ENCODE measurements around the gene SLC6A6. TPM values are rescaled to one million over a fixed set of nuclear protein-coding genes. Genes with fewer than 3 reads are reported as not detected.
A peak's percentile ranks its signal among the peaks of the same experiment; 100 is the strongest.
"Not testable (repeated sequence)": the region's sequence is repeated elsewhere in the genome, so short reads cannot be mapped to it uniquely, and the experiment has no call there.

Gene SLC6A6
- total RNA-seq, 1 donor from 2014 or later = 79.9 TPM

DNA sequence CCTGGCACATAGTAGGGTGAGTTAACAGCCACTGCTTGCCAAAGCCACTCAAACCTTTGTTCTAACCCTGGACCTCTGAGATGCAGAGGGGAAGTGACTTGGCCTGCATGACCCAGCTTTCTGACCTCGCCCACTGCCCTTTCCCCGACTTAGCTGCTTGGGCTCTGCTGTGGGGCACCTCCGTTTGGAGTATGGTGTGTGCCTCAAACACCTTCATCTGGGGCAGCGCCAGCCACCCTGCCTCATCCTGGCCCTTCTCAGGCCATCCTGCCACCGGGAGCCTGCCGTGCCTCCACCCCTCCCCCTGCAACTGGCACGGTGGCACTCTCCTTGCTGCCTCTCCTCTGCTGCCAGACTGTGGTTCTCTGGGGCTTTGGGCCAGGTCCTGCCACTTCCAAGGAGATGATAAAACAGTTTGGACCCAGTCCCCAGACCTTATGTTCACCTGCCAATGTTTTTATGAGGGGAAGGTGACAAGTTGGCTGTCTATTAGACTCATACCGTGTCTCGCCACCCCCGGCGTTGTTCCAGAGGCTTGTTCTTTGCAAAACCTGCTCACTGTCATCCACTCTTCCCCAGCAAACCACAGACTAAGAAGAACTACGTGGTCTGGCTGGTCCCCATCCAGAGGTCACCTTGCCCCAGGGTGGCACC, 32.2 kb downstream of the SLC6A6 start:
- DNase-seq (ENCODE audit: low read depth) = no peak

DNA sequence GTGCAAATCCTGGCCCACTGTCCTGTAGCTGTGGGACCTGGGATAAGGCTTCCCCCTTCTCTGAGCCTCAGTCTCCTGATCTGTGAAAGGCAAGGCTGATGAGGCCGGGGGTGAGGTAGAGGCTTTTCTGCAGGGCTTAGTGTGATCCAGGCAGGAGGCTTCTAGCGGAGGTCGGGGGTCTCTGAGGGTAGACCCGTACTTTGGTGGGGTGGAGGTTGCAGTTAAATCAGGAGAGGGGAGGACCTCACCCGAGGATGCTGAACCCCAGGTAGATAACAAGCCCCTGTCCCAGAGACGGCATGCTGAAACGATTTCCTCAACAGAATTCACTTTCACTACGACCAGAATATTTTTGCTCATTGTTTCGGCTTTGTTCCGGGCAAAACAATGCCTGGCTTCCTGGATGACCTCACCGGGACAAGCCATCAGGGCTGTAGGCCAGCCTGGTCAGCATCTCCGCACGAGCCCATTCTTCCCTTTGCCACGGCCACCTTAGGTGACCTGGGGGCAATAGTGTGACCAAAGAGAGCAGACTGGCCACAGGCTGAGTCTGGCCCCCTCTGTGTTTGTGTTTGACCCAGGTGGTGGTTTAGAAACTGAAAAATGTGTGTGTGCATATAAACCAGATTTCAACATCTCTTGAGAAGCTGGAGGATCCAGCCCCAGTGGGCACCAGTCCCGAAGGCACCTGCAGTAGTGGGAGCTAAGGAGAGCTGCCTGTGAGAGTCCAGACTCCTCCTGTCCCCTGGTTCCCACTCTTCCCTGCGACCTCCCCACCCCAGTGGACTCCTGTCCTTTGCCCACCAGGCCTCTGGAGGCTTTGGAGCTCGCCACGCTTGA, 33.0 kb downstream of the SLC6A6 start:
- DNase-seq (ENCODE audit: low read depth) = no peak

DNA sequence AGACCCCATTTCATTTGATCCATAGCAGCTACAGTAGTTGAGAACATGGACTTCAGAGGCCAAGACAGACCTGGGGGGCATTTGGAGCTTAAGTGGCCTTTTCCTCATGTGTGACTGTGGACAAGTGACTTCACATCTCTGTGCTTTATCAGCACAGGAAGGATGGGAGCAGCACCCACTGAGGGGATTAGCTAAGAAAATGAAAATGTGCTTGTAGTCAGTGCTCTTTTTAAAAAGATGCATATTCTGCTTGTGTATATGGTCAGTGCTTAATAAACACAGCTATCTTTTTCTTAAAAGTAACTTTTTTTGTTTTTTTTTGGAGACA, 34.5 kb downstream of the SLC6A6 start:
- no peak for DNase-seq (ENCODE audit: low read depth)

DNA sequence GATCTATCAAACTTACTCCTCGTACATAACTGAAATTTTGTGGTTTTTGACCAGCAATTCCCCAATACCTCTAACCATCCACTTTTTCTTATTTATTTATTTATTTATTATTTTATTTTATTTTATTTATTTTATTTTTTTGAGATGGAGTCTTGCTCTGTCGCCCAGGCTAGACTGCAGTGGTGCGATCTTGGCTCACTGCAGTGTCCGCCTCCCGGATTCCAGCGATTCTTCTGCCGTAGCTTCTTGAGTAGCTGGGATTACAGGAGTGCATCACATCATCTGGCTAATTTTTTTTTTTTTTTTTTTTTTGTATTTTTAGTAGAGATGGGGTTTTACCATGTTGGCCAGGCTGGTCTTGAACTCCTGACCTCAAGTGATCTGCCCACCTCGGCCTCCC, 35.3 kb downstream of the SLC6A6 start:
- DNase-seq (ENCODE audit: low read depth) = not testable (repeated sequence)

DNA sequence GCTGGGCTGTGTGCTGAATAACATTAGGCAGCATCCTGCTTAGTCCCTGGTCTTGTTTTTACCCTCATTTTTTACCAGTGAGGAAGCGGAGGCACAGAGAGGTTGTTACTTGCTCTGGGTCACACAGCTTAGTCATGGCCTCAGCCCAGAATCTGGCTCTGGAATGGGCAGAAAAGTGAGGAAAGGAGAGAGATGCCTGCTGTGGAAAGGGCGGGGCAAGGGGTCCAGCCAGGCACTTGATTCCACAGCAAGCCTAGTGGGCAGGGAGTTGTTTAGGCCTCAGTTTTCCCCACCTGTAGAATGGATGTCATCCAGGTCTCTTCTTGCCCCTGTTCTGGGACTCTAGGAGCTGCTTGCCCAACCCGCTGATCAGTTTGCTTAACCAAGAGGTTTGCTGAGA, 35.9 kb downstream of the SLC6A6 start:
- DNase-seq (ENCODE audit: low read depth) = no peak

DNA sequence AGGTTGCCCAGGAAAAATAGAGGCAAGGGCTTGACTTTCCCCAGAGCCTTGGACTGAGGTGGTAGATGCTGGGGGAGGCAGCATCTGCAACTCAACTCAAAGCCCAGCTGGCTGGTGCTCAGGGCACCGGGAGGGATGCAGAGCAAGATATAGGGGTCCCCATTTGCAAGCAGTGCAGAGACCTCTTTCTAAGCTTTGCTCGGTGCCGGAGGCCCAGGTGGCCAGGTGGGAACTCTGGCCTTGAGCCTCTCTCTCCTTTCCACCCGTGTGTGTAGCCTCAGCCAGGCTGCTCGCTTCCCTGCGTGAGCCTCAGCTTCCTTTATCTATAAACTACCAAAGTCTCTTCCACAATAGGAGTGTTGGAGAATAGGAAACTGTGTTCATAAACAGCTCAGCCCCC, 36.5 kb downstream of the SLC6A6 start:
- DNase-seq (ENCODE audit: low read depth) = no peak

DNA sequence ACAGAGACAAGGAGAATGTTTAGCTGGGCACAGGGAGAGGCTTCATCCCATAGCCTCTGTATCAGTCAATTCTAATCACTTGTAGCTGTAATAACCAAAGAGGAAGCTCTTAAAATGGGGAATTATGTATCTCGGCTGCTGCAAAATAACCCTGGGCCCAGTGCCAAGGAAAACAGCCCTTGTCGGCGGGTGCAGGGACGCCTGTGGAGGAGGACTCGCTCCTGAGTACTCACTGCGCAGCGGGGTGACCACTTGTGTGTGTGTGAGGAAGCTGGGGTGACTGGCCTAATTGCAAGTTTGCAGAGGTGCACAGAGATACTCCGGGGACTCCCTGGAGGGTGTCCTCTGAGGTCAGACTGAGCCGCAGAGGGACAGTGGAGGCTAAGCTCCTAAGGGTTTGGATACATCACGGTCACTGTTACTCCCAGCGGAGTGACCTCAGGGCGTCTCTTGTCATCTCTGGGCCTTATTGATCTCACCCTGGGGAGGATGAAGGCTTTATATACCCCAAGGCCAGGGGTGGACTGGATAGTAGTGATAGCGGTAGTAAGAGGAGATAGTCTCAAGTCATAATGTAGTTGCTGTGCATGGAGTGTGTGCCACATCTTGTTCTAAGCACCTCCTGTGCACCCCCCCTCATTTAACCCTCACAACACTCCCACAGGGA, 37.2 kb downstream of the SLC6A6 start:
- DNase-seq (ENCODE audit: low read depth) = peak; percentile 51

DNA sequence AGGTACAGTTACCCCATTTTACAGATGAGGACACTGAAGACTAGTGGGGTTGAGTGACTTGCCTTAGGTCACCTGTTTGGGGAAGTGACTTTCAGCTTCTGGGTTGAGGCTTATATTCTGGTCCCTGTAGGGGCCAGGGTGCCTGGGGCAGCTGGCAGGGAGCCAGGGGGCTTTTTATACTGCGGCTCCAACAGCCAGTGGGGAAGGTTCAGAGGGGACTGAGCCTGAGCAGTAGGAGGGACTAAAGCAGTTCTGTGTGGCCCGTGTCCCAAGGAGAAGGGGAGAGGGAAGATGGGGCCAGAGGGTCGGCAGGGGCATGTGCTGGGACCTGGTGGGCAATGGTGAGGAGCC, 37.7 kb downstream of the SLC6A6 start:
- DNase-seq (ENCODE audit: low read depth) = no peak

DNA sequence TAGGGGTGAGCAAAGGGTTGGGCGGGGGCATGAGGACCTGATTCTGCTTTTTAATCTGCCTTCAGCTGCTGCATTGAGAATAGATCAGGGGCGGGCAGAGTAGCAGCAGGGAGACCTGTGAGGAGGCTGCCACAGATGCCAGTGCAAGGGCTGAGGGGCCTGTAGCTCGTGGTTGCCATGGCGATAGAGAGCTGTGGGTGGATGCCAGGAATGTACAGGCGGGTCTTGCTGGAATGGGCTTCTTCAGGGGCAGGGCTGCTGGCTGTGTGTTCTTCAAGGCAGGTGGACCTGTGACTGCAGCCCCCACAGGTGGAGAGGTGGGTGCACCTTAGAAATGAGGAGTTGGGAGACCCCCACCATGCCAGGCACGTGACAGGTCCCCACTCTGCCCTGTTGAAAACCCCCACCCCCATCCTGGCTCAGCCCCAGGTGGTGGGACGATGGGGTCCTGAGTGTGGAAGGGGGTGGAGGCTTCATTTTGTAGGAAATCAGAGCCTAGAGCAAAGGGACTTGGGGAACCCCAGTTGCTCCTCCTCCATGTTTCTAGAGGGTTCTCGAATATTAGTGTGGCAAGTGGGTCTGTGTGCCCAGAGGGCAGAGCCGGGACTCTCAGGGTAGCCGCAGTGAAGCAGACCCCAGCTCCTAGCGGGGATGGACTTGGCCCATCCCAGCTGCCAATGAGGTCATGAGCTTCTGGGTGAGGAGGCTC, 38.3 kb downstream of the SLC6A6 start:
- peak; percentile 42 for DNase-seq (ENCODE audit: low read depth)

DNA sequence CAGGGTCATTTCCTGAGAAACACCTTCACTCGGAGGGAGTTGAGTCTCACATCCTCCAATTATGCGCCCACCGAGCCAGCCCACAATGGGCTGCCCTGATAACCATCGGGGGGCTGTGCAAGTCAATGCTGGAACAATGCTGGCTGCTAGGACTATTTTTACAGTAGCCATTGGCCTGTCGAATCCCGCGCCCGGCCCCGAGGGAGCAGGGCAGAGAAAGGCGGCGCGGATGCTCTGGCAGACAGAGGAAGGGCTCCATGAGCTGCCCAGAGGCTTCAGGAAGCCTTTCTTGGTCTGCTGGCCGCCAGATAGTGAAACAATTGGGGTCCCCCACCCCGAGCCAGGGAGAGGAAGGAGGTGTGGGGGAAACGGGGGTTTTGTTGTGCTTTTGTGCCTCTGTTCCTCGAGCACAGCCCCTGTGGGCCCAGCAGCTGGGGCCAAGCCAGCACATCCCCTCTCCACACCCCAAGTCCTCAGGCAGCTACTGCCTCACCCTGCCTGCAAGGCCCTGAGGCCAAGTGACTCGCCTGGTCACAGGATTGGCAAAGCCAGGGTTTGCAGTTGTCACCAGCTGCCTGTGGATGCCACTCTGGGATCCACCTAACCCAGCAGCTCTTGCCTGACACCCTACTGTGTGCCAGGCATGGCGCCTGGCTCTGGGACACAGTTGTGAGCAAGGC, 39.0 kb downstream of the SLC6A6 start:
- DNase-seq (ENCODE audit: low read depth) = peak; percentile 71

DNA sequence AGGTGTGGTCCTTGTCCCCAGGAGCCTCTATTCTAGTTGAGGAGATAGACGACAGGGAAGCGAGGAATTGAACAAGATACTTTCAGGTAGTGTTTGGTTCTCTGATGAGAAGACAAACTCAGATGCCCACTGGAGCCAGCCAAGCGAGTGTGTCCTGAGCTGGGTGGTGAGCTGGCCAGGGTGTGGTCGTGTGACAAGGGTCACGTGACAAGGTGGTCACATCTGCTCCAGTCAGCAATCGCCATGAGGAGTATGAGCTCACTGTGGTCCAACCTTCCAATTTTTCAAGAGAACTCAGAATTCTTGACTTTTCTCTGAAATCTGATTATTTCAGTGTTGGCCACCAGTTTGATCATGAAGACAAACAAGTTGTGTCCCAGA, 39.5 kb downstream of the SLC6A6 start:
- peak; percentile 41 for DNase-seq (ENCODE audit: low read depth)

DNA sequence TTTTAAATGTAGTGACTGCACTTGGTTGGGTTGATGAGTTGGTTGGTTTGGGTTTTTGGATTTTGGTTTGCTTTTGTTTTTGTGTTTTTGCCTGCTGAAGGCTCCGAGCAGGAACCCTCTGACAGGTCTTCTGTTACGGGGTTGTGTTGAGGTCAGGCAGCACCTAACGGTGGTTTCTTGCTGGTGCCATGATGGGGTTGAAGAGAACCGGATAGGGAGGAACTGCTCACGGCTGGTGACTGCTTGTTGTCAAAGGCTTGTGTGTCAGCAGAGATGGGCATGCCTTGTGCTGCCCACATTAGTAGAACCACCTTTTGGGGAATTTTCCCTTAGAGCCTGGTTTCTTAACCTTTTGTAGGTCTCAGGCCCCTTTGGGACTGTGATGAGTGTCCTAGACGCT, 42.0 kb downstream of the SLC6A6 start:
- no peak for DNase-seq (ENCODE audit: low read depth)

DNA sequence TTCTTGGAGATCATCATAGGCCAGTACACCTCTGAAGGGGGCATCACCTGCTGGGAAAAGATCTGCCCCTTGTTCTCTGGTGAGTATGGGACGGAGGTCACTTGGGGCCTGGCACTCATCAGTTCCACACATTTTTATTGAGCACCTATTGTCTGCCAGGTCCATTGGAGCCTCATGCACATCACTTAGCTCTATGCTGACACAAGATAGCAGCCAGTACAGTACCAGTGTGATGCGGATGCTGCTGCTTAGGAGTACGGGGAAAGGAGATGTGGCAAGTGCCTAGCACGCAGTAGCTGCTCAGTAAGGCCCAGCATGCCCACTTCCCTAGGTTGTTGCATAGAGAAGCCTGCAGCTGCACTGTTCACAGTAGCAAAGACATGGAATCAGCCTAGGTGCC, 43.4 kb downstream of the SLC6A6 start:
- DNase-seq (ENCODE audit: low read depth) = no peak

DNA sequence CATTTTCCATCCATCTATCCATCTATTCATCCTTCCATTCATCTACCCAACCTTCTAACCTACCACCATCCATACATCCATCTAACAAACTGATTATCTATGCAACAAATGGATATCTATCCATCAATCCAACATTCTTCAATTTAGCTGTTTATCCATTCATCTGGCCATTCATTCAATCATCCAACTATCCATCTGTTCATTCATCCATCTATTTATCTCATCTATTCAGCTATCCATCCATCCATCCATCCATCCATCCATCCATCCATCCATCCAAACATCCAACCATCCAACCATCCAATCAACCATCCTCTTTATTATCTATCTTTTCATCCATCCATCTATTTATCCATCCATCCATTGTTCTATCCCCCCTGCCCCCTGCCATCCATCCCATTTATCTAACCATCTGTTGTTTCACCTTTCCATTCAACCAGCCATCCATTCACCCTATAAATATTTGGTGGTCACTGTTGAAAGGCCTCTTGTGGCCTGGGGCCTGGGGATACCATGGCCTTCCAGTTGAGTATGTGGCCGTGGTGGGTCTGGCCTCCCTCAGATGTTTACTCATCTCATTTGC, 44.7 kb downstream of the SLC6A6 start:
- DNase-seq (ENCODE audit: low read depth) = no peak

DNA sequence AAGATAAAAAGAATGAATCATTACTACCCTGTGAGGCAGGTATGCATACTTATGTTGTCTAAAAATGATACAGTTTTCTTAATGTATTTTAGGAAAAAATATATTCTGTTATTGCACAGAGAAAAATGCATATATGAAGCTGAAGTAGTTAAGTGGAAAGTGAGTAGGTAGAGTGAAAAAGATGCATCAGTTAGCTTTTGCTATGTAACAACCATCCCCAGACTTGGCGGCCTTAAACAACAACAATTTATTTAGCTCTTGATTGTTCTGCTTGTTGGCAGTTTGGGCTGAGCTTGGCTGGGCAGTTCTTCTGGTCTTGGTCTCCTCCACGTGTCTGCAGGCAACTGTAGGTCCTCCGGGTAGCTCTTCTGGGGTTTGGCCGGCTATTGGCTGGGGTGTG, 45.7 kb downstream of the SLC6A6 start:
- DNase-seq (ENCODE audit: low read depth) = no peak

DNA sequence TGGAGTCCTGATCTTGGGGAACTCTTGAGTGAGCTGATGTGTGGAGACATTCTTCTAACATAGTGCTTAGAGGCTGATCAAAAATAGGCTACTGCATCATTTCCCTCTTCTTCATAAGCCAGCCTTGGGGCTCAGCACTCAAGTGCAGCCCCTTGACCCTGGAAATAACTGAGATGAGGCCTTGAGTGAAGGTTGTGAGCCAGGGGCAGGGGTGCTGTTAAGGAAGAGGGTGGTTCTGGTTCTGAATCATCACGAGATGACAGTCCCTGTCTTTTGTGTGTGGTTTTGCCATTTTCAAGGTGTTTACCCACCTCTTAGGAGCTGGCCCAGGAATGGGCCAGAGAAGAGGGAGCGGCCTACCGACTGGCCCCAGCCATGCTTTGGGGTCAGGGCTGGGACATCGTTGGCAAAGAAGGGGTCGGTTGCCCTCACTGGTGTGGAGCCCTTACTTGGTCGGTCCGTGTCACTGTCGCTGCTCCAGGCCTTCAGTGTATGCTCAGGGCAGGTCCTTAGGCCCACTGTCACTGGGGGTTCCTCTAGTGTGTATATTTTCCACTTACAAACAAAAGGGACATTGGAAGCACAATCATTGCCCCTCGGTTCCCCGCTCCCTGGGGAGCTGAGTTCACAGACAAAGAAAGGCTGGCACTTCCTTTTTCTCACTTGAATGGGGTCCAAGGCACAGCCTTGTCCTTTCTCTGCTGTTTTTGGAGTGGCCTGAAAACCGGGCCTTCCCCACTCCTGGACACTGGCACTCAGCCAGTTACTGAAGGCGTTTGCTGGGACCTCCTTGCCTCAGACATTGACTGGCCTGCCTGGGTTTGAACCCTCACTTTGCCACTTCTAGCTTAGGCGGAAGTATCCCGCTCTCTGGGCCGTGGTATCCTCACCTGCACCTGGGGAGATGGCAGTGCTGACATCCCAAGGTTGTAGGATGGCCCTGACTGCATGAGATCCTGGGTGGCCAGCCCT, 46.6 kb downstream of the SLC6A6 start:
- no peak for DNase-seq (ENCODE audit: low read depth)

DNA sequence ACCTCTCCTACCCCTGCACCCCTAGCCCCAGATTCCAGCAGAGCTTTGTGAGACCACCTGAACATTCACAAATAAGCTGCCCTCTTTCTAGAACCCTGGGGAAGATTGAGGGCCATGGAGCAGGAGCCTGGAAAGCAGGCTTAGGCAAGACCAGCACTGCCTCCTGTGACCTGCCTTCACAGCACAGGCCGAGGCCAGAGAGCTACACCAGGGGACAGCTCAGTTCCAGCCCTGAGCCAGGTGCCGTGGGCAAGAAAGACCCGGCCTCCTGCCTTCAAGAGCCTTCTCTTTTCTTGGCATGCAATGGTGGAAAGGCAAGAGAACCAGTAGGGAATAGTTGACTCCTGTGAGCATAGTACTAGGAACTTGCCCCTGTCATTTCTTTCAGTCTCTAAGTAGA, 48.1 kb downstream of the SLC6A6 start:
- no peak for DNase-seq (ENCODE audit: low read depth)

DNA sequence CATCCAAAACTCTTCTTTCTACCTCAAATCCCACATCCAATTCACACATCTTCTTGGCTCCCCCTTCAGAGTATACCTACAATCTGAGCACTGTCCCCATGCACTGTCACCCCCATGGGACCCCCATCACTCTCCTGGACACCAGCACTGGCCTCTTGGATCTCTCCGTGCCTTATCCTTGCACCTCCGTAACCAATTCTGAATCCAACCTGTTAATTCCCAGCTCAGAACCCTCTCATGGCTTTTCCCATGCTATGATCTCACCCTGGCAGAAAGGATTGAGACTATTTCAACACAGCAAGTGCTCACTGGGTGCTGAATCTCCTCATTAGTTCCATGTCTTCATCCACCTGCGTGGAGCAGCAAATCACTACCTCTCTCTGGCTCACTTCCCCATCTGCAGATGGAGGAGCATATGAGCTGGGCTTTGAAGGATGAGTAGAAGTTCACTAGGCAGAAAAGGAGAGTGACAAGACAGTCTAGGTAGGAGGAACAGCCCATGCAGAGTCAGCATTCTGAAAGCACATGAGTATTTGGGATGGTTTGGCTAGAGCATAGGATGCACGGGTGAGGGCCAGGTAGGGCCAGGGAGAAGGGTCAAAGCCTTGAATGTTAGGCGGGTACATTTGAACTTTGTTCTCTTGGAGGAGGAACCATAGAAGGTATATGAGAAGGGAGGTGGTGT, 48.7 kb downstream of the SLC6A6 start:
- no peak for DNase-seq (ENCODE audit: low read depth)

All from myocyte (in vitro differentiated cells).